ENCODE data around the gene URB2. TPM values are rescaled to one million over a fixed set of nuclear protein-coding genes. Genes with fewer than 3 reads are reported as not detected.

Gene URB2
- total RNA-seq, 1 donor from 2014 or later, result 1.8 TPM

DNA sequence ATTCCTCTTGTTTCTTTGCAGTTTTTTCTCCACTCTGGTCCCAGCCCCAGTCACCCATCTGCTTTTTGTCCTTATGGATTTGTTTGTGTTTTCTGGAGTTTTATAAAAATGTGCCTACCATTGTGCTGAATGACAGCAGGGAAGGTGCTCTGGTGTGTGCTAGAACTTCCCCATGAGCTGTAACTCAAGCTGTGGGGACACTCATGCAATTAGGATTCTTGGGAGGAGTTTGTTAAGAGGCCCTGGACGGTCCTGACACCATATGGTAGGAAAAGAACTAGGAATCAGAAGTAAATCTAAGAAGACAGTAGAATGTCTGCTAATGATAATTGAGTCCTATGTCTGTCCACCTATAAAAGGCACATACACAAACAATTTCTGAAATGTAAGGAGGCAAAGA, 27.4 kb downstream of the URB2 start:
- no peak for DNase-seq (ENCODE audit: low spot score in 2 of 2)
- H3K4me3 ChIP-seq, result no peak overlapping the region
- no peaks in the 10 kb centered on the region for H3K4me1 ChIP-seq
- no peaks in the 10 kb centered on the region for H3K9me3 ChIP-seq
- H3K27ac ChIP-seq, result no peak overlapping the region
- no peaks in the 10 kb centered on the region for H3K27me3 ChIP-seq
- intact Hi-C loops (cut with DNase I), result no loop called here
- TF ChIP-seq, protein P1, sequence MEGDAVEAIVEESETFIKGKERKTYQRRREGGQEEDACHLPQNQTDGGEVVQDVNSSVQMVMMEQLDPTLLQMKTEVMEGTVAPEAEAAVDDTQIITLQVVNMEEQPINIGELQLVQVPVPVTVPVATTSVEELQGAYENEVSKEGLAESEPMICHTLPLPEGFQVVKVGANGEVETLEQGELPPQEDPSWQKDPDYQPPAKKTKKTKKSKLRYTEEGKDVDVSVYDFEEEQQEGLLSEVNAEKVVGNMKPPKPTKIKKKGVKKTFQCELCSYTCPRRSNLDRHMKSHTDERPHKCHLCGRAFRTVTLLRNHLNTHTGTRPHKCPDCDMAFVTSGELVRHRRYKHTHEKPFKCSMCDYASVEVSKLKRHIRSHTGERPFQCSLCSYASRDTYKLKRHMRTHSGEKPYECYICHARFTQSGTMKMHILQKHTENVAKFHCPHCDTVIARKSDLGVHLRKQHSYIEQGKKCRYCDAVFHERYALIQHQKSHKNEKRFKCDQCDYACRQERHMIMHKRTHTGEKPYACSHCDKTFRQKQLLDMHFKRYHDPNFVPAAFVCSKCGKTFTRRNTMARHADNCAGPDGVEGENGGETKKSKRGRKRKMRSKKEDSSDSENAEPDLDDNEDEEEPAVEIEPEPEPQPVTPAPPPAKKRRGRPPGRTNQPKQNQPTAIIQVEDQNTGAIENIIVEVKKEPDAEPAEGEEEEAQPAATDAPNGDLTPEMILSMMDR (IDR thresholded peaks at IDR 0.05), result no peak
- peaks cover 43 to 48% of the 10 kb centered on the region in 2 donors for H3K36me3 ChIP-seq

DNA sequence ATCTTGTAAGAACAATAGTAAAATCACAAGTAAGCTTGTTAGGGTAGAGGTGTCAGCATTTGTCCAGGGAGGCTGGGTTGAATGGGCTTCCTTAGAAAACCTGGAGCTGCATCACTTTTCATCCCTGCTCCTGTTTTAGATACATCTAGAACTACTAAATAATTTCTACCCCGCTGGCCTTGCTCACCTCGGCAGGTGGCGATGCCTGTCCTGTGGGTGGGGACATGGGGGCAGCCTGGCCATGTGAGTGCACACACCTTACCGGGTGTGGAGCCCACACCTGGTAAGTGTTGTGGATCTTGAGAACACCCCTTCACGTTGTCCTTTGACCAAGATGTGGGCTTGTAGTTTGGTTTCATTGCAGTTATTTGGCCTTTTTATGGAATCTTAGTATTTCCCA, 29.7 kb downstream of the URB2 start:
- no peaks in the 10 kb centered on the region for H3K9me3 ChIP-seq
- intact Hi-C loops (cut with DNase I), result no loop called here
- H3K4me3 ChIP-seq, result no peak overlapping the region
- no peak for DNase-seq (ENCODE audit: low spot score in 2 of 2)
- H3K4me1 ChIP-seq, result no peaks in the 10 kb centered on the region
- TF ChIP-seq, protein P1 (IDR thresholded peaks at IDR 0.05), result no peak
- H3K27me3 ChIP-seq, result no peaks in the 10 kb centered on the region
- H3K36me3 ChIP-seq, result peaks cover 29 to 39% of the 10 kb centered on the region in 2 donors
- no peak overlapping the region for H3K27ac ChIP-seq

- Histone ChIP-seq H3K4me3 (no peak overlapping the region), H3K9me3 (no peaks in the 10 kb centered on the region), H3K27me3 (no peaks in the 10 kb centered on the region), H3K36me3 (peaks cover 16 to 31% of the 10 kb centered on the region in 2 donors), H3K27ac (no peak overlapping the region), H3K4me1 (no peaks in the 10 kb centered on the region)
- no peak for DNase-seq (ENCODE audit: low spot score in 2 of 2)
- TF ChIP-seq, protein P1 (IDR thresholded peaks at IDR 0.05), result no peak
- intact Hi-C loops (cut with DNase I), result no loop called here
These were observed 32.1 kb downstream of the URB2 start for GRCh38 chr1:229657993-229658755.

- peak overlapping the region in 1 of 2 donors; percentile 10 for H3K27ac ChIP-seq
- no peak overlapping the region for H3K4me3 ChIP-seq
- TF ChIP-seq, protein P1 (IDR thresholded peaks at IDR 0.05), result peak; percentile 84 to 91 (median 85)
- peak in 1 of 2 donors; percentile 89 for DNase-seq (ENCODE audit: low spot score in 2 of 2)
- H3K4me1 ChIP-seq, result no peaks in the 10 kb centered on the region
- intact Hi-C loops (cut with DNase I), result loop anchor here (1.0 to 5.0 kb wide), 3 partner anchors 406 to 649 kb away; partner anchors contain the start of gene GALNT2
- no peaks in the 10 kb centered on the region for H3K27me3 ChIP-seq
- H3K9me3 ChIP-seq, result no peaks in the 10 kb centered on the region
- H3K36me3 ChIP-seq, result peaks cover 0 to 17% of the 10 kb centered on the region in 2 donors
These were observed 35.2 kb downstream of the URB2 start for GRCh38 chr1:229661022-229661877.

GRCh38 chr1:229661897-229662296, 35.9 kb downstream of the URB2 start:
- Histone ChIP-seq H3K4me1 (no peaks in the 10 kb centered on the region), H3K4me3 (no peak overlapping the region), H3K9me3 (no peaks in the 10 kb centered on the region), H3K36me3 (peaks cover 0 to 17% of the 10 kb centered on the region in 2 donors), H3K27me3 (no peaks in the 10 kb centered on the region), H3K27ac (peak overlapping the region in 1 of 2 donors; percentile 10)
- no peak for DNase-seq (ENCODE audit: low spot score in 2 of 2)
- TF ChIP-seq, protein P1 (IDR thresholded peaks at IDR 0.05), result no peak
- intact Hi-C loops (cut with DNase I), result loop anchor here (1.0 to 5.0 kb wide), 3 partner anchors 405 to 648 kb away; partner anchors contain the start of gene GALNT2
